NCI-H510A treated with DMSO at 0.1 percent for 48 hours (cell line): Measurements from ENCODE around the gene GLI3.

ENCODE experiments used
- DNase-seq: peaks from one replicate; lab custom pipeline; 2025; lab: John Stamatoyannopoulos, UW

Gene GLI3

DNA sequence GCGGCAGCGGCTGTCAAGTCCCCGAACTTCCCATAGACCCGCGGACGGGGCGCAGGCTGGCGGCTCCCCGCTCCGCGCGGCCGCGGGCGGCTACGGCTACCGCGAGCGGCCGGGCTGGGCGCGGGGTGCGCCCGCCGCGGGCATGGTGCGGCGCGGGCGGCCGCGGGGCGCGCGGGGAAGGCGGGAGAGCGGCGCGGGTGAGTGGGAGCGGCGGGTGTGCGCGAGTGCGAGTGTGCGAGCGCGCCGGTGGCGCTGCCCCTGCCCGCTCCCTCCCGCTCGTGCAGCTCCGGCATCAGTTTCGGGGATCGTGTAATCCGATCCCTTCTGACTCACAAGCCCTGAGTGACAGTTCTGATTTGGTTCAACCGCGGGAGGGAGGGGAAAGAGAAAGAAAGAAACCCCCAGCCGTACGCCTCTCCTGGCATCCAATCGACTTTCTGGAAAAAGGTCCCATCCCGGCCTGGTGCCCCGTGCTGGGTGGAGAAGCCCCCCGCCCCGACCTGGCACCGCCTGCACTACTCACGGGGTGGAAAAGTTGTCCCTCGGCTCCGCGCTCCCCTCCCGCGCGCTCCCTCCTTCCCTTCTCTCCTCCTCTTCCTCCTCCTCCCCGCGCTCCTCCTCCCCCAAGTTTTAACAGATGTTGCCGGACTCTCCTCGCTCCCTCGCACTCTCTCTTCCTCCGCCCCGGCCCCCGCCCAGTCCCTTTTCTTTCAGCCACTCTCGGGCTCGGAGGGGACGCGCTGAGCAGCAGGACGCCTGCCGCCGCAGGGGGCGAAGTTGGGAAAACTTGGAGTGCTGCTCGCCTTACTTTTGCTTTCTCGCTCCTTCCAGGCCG lies at the start of gene GLI3:
GLI3 (minus strand) TSS at position 234 of the 835 bp plus-strand sequence. CDS start 13,956 bp downstream, outside the sequence.
- DNase-seq = no peak

DNA sequence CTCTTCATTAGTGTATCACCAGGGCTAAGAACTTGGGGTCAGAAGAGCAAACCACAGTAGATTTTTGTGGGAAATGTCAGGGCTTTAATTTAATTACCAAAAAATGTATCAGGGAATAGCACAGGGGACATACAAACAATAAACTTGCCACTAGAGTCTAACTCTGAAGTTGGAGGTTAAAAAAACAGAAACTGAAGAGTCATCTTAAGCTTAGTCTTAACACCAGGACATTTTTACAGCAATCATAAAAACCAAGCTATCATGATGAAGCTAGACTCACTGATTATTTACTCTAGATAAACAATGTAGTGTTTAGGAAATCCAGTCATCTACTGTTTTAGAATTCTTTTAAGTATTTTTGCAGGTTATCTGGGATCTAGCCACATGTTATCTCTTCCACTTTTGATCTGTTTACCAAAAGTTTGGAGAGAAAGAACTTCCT lies 48.4 kb upstream of the GLI3 start:
- no peak for DNase-seq

DNA sequence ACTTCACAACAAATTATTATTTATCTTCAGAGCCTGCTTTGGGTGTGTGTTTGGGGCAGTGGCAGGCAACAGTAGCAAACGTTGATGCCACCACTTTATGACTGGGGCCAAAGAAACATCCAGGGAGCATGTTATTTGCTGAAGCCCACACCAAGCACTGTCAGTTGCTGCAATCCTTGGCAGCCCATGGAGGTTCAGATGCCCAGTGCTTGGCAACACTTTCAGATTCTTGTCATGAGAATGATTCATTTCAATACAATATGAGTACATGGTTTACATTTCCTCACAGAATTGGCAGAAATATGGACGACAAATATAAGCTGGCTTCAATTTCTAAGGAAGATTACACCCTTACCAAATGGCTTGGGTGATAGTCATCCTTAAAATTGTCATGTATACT lies 46.5 kb upstream of the GLI3 start:
- no peak for DNase-seq

DNA sequence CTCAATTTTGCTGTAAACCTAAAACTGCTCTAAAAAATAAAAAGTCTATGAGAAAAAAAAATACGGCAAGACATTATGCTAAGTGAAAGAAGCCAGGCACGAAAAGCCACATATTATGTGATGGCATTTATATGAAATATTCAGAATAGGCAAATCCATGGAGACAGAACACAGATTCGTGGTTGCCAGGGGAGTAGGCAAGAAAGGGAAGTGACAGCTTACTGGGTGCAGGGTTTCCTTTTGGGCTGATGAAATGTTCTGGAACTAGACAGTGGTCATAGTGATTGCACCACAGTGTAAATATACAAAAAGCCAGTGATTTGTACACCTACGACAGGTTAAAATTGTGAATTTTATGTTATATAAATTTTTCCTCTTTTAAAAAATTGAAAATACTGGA lies 41.3 kb upstream of the GLI3 start:
- no peak for DNase-seq

DNA sequence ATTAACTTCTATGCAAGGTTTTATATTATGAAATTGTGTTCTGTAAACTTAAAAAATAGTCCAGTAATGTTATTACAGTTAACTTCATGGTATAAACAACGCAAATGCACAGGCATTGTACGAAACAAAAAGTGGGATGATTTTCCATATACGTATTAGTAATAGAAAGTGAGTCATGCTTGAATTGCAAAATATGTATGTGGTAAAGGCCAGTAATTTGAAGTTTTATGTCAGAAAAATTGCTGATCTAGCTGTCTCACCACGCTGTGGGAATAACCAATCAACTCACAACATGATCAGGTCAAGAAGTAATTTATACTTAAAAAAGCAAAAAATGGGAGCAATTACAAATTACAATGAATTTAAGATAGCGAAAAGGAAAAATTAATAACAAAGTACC lies 37.0 kb upstream of the GLI3 start:
- no peak for DNase-seq

DNA sequence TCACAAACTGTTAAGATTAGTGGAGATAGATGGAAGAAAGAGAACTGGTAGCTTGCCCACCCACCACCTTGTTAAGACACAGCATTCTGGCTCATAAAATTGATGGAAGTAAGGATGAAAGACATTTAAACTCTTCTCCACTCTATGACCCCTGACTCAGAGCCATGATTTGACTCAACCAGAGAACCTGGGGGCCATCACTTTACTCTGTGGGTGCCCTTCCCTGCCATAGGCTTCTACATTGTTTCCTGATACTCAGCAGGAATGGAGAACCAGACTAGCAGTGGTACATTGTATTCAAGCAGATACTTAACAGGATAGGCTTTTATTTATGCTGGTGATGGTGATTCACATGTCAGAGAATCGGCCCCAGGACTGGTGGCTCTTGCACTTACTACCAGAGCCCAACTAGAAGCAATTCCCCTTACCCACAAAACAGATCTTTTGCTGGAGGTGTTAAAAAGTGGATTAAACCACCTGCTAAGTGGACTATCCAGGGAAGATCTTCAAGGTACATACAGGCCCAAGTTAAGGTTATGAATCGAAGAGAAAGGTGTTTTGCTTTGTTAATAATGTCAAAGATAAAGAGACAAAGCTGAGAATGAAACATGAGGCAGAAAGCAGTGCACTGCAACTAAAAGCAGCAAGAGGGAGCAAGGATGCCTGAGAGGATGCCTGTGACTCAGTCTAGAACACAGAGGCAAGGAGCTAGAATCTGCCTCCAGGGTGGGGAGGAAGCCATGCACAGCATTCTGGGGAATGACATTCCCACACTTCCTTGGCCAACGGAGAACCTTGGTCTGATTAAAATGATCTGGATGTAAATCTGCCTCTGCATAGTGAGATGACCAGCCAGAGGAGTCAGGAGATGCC lies 36.0 kb upstream of the GLI3 start:
- DNase-seq = no peak

DNA sequence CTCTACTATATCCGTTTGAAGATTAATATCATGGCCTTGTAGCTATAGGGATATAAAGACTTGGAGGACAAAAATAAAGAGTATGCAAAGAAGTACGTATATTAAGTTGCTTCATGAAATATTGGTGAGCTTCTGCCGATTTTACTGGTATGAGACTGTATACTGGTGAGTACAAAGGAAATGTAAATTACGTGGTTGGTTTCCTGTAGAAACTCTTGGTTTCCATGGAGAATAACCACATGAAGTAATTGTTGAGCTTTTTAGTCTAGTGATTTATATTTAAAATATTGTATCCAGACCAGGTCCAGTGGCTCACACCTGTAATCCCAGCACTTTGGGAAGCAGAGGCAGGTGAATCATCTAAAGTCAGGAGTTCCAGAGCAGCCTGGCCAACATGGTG lies 32.2 kb upstream of the GLI3 start:
- no peak for DNase-seq

DNA sequence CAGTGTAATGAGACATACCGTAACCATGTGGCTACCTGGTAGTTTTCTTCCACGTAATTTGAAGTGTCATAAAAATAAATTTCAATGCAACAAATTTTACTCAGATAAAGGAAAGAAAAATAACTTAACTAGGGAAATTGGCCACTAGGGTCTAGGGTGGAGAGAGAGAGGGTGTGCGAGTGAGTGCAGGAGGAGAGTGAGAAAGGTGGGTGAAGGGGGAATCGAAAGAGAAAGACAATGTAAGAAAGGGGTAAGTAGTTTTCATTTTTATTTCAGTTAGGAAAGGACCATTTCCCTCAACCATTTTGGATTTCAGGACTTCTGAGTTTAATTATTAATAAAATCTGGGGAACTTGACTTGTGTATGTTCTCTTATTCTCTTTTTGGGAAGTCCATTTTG lies 27.7 kb upstream of the GLI3 start:
- no peak for DNase-seq

DNA sequence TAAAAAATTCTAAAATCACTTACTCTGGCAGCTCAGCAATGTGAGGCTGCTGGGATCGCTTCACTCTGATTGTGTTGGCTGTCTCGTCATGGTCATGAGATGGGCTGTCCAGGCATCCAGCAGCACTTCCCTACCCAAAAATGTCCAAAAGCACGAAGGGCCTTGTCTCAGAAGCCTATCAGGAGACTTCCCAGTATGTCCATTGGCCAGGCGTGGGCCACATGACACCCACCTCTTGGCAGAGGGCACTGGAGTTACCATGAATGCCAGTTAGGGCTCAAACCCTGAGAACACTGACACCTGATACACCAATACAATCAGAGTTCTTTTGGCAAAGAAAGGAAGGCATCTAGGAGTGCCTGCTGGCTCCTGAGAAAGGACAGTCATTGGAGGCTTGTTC lies 27.0 kb upstream of the GLI3 start:
- DNase-seq = no peak

DNA sequence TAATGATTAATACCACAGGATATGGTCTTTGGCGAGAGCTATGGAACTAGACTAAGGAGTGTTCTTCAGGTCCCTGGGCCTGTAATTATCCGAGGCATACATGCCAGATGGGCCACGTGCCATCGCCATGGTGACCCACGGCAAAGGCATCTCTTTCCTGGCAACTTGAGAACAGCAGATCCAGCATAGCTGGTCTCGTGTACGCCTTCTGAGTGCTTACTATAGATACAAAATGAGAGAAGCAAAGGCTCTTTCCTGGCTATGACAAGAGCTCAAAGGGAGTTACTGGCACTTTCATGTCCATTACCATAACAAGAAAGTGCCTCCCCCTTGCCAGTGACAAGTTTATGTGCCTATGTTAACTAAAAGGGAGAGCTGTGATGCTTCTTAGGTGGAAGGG lies 26.0 kb upstream of the GLI3 start:
- no peak for DNase-seq

DNA sequence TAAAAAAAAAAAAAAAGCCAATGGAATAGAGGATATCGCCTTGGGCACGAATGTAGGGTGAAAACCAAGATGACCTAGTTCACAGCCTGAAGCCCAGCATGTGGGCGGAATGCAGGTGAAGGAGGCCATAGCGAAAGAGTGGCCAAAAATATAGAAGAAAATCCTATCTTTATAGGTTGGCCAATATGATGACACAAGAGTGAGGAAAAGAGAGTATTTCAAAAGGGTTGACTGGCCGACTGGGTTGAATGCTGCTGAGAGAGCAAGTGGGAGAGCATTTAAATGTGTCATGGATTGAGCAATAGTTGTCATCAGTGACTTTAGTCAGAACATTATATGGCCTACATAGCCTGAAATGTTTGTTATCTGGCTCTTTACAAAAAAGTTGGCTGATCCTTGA lies 17.2 kb upstream of the GLI3 start:
- no peak for DNase-seq

DNA sequence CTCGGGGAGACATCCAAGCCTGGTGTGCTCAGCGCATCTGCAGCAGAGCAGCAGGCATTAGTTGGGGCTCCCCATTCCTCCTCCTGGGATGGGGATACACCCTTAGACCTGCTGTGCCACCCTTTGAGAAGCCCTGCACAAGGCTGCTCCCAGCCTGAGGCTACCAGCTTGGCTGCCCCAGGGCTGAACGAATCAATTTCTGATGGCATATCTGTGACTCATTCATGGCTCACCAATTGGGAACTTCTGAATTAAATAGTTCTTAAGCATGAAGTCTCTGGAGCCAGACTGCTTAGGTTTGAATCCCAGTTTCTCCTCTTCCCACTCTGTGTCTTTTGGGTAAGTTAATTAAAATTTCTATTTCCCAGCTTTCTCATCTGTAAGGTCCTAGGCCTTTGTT lies 16.3 kb upstream of the GLI3 start:
- no peak for DNase-seq

DNA sequence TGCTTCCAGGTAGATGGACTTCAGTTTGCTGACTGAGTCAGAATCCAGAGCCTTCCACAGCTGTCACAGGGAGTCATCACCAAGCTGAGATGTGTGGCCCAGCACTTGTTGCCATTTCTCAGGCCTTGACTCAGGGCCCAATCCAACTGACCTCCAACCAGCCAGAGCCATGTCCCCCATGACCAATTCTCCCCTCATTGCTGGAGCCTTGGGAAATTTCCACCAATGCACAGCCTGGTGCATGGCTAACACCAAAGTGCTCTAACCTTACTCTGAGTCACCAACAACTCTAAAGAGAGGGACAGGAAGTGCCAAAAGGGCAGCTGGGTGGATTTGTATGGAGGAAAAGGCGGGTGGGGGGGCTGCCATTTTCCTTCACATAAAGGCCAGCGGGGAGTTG lies 13.4 kb upstream of the GLI3 start:
- no peak for DNase-seq

DNA sequence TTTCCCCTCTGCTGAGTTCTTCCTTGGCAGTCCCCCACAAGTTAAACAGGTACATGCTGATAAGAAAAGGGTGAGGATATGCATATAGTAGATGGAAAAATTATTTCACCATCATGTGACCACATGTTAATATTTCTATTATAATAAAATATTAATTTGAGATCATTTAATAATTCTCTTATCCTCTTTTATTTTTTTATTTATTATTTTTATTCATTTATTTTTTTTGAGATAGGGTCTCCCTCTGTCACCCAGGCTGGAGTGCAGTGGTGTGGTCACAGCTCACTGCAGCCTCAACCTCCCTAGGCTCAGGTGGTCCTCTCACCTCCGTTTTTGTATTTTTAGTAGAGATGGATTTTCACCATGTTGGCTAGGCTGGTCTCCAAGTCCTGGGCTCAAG lies 11.6 kb upstream of the GLI3 start:
- DNase-seq = no peak

DNA sequence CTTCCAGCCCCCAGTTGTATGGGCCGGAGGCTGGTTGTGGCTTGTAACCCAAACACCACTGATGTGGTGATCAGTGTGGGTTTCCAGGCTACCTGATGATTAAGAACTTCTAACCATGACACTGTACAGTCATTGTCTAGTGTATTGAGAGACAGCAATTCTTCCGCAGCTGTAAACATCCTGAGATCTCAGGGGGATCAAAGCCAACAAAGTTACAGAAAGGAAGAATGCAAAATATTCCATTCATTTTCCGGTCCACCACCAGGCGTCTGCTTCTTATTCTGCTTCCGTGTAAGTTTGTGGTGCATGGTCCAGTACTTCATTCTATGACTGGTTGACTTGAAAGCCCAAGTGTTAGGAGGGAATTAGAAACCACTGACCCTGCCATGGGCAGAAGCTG lies 10.3 kb upstream of the GLI3 start:
- no peak for DNase-seq

DNA sequence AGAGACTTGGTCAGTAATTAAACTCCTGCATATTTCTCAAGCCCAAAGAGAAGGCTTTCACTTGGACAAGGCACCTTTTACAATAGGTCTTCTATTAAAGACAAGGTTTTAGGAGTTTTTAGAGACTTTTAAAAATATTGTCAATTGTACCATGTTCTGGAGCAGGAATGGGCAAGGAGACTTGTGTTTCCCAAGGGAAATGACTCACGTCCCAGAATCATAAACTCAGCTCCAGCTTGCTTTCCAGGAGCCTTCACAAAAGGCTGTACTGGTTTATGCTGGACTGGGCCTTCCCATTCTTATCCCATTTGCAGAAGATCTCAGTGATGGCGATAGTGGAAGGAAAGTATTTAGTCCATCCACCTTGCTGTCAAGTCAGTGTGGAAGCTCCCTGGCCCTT lies 7.8 kb upstream of the GLI3 start:
- DNase-seq = no peak

DNA sequence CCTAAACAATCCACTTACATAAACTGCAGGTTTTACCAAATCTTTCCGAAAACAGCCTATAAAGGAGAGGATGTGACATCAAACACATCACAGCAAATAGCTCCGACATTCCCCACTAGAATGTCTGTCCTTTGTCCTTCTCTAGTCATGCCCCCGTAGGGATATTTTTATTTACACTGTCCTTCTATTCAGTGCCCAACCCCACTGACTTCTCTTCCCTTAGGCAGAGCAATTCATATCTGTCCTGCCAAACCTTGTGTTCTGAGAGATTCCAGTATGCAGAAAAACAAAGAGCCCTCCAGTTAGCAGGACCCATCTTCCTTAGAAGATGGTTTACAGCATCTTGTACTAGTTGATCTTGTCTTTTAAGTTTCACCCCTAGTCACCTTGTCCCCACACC lies 5.4 kb upstream of the GLI3 start:
- DNase-seq = no peak

DNA sequence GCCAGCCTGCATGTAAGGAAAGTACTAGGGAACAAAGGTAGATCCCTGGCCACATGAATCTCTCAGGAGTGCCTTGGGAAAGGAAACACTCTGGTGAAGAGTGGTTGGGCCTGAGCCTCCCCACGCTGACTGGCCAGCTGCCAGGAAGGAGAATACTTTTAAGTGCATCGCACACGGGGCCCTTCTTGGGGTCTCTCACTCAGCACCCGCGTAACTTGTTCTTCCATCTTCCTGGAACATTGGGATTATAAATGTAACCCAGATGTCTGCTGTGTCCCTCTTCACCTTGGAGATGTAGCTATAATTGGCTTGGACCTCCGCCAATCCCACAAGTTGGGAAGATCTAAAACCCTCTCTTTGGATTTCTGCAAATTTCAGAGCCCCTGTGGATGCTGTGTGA lies 4.4 kb upstream of the GLI3 start:
- DNase-seq = no peak

DNA sequence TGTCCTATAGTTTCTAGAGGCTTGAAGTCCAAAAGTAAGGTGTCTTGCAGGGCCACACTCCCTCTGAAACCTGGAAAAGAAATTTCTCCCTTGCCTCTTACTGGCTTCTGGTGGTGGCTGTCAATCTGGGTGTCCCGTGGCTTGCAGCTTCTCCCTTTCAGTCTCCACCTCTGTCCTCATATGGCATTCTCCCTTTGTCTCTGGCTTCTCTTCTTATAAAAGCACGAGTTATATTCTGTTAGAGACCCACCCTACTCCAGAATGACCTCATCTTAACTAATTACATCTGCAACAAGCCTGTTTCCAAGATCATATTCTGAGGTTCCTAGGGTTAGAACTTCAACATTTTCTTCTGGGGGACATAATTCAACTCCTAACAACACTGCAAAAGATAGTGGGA lies 3.4 kb upstream of the GLI3 start:
- DNase-seq = no peak

DNA sequence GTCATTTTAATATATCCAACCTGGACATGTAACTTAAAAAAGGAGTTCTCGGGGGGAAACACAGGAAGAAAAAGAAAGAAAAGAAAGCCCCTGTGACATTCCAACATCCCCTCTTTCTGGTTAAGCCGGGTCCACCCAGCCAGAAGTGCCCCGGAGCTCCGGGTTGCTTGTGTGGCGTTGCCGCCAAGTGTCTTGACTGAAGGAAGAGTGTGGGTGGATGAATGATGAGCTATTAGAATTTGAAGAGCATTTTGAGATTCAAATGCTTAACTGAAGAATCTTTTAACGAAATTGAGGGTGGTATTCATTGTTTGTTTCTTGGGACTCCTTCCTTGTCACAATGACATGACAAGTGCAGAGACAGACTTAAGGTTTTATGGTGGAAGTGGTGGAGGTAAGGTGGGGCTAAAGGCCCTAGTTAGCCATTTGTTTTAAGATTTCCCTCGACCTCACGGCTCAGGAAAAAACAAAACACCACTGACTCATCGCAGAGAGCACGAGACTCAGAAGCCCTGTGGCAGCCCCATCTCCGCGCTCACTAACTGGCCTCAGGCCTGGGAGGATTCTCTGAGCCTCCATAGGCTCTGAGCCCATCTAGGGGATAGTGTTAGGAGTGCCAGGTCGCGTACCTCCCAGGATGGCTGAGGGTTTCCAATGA lies 1.8 kb upstream of the GLI3 start:
- DNase-seq = no peak

DNA sequence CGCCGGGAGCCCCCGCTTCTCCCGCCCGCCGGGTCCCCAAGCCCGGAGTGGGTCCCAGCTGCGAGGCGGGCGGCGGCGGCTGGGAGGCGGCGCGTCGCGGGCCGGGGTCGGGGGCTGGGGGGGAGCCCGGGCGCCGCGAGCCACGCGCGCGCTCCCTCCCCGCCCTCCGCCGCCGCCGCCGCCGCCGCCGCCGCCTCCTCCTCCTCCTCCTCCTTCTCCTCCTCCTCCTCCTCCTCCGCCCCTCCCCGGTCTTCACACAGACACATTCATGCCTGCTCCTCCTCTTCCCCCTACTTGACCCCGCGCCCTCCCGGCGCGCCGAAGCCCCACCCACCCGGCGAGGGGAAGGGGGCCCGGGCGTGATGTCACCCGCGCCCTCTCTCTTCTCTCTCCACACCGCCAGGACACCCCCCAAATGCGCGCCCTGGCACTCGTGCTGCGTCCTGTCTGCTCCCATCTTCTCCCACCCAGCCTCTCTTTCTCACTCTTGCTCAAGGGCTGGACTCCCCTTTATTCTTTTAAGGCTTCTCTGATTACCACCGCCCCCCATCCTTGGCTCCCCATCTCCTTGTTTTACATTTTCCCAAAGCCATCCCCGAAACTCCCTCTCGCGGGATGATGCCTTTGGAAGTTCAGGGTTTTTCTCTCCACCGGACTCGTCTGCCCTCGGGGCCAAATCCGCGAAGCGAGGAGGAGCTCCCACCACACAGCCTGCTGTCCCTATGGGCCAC lies 967 bp upstream of the GLI3 start:
- DNase-seq = no peak
